Measurements from ENCODE around the gene MB21D2. TPM values are rescaled to one million over a fixed set of nuclear protein-coding genes. Genes with fewer than 3 reads are reported as not detected.

Gene MB21D2
- total RNA-seq, 1 donor from 2014 or later: 14.1 TPM

- no peak overlapping the region for H3K27ac Mint-ChIP-seq
- no peaks in the 10 kb centered on the region for H3K36me3 Mint-ChIP-seq
- no peak for TF ChIP-seq CTCF (conservative IDR thresholded peaks at IDR 0.05)
- H3K4me3 Mint-ChIP-seq: no peak overlapping the region
- no peaks in the 10 kb centered on the region for H3K27me3 Mint-ChIP-seq
- no peak for DNase-seq (ENCODE audit: extremely low spot score, unreplicated experiment)
- peaks cover 7% of the 10 kb centered on the region for H3K9me3 Mint-ChIP-seq
- H3K4me1 Mint-ChIP-seq (ENCODE audit: unreplicated experiment): peaks cover 10% of the 10 kb centered on the region
Measured at GRCh38 chr3:192933779-192934460, 16.3 kb upstream of the MB21D2 start.

- Mint-ChIP-seq H3K4me1 (ENCODE audit: unreplicated experiment) (peaks cover 11% of the 10 kb centered on the region), H3K36me3 (no peaks in the 10 kb centered on the region), H3K4me3 (no peak overlapping the region), H3K27ac (no peak overlapping the region), H3K9me3 (peaks cover 4% of the 10 kb centered on the region), H3K27me3 (no peaks in the 10 kb centered on the region)
- no peak for TF ChIP-seq CTCF (conservative IDR thresholded peaks at IDR 0.05)
- DNase-seq (ENCODE audit: extremely low spot score, unreplicated experiment): no peak
Measured at GRCh38 chr3:192933259-192933658, 15.6 kb upstream of the MB21D2 start.

DNA sequence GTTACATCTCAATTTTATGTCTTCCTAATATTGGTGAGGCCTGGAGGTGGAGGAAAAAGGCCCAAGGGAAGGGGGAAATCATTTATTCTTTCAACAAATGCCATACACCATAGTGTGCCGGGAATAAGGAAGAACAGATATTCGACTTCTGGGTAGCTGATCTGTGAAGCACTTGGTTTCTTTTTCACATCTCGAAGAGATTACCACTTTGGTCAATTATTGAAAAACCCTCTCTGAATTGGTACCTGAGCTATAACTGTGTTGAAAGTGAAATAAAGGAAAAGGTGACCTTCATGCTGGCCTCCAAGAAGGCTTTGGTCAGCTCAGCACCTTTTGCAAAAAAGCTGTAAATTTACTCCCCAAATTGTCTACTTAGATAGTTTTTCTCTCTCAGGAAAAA lies 14.2 kb upstream of the MB21D2 start:
- Mint-ChIP-seq H3K4me3 (no peak overlapping the region), H3K4me1 (ENCODE audit: unreplicated experiment) (peaks cover 17% of the 10 kb centered on the region), H3K36me3 (no peaks in the 10 kb centered on the region), H3K27ac (no peak overlapping the region), H3K9me3 (peaks cover 4% of the 10 kb centered on the region), H3K27me3 (no peaks in the 10 kb centered on the region)
- no peak for TF ChIP-seq CTCF (conservative IDR thresholded peaks at IDR 0.05)
- DNase-seq (ENCODE audit: extremely low spot score, unreplicated experiment): no peak

DNA sequence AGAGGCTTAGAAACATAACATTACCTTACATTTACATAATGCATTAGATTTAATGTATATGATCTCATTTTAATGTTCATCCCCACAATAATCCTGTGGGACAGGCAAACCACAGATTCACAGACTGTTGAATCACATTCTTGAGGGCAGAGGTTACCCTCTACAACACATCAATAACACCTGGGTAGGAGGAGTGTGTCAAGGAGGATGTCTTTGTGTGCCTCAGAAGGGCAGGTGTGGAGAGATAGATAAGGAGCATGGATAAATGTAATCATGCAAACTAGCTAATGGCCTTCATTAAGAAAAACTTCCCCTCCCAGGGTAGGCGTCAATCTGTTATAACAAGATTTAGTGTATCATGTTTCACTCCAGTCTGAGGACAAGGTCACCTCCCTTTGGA lies 12.9 kb upstream of the MB21D2 start:
- H3K9me3 Mint-ChIP-seq: peaks cover 4% of the 10 kb centered on the region

DNA sequence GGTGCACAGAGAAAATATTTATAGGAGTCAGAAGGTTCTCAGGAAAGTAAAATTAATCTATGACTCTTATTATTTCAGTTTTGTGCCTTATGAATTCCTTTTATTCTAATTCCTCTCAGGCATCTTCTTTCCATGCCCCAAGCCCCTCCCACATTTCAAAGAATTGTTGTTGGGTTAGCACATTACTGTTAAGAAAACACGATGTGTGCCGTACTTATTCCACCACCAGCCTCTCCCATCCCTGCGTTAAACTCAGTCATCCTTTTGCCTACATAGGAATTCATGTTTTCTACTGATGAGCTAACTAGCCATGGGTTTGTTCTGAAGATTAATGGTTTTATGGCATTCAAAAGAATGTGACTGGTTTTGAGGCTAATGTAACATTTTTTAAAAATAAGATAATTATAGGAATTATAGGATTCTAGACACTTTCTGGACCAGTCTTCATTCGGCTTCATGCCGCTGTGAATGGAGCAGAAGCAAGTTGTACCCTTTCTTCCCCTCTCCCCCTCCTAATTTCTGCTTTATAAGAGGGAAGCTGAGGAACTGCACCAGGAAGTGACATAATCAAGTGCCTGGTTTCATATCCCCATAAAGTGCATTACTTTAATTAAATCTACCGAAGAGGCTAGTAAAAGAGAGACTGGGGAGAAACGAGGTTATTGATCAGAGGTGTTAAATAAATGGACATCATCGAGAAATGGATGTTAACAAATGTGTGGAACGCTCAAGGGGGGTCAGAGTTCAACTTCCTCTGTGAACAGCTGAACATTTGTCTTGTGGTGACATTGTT lies 12.3 kb upstream of the MB21D2 start:
- Mint-ChIP-seq H3K4me3 (no peak overlapping the region), H3K36me3 (no peaks in the 10 kb centered on the region), H3K27me3 (no peaks in the 10 kb centered on the region), H3K27ac (peak overlapping the region; percentile 85), H3K4me1 (ENCODE audit: unreplicated experiment) (peaks cover 17% of the 10 kb centered on the region), H3K9me3 (peaks cover 4% of the 10 kb centered on the region)
- DNase-seq (ENCODE audit: extremely low spot score, unreplicated experiment): no peak
- TF ChIP-seq CTCF (conservative IDR thresholded peaks at IDR 0.05): no peak

More for the DNA sequence above, 12.9 kb upstream of the MB21D2 start:
- no peaks in the 10 kb centered on the region for H3K27me3 Mint-ChIP-seq
- peaks cover 17% of the 10 kb centered on the region for H3K4me1 Mint-ChIP-seq (ENCODE audit: unreplicated experiment)
- DNase-seq (ENCODE audit: extremely low spot score, unreplicated experiment): no peak
- H3K27ac Mint-ChIP-seq: peak overlapping the region; percentile 74
- no peaks in the 10 kb centered on the region for H3K36me3 Mint-ChIP-seq
- no peak for TF ChIP-seq CTCF (conservative IDR thresholded peaks at IDR 0.05)
- no peak overlapping the region for H3K4me3 Mint-ChIP-seq
